ENCODE data around the gene GRID2IP. TPM values are rescaled to one million over a fixed set of nuclear protein-coding genes. Genes with fewer than 3 reads are reported as not detected.

The GRID2IP gene
- total and polyA plus RNA-seq, 2 of the 13 experiments (the other 11 are each of a cell fraction or from before 2014, with no cell fraction given): 0.03 TPM; not detected in 1

- TF ChIP-seq SP4 (CRISPR knock-in tag; IDR thresholded peaks at IDR 0.05) (peak; percentile 57), MAFG (CRISPR knock-in tag; IDR thresholded peaks at IDR 0.05) (no peak), ZNF709 (CRISPR knock-in tag; IDR thresholded peaks at IDR 0.05) (no peak), DBP (CRISPR knock-in tag; IDR thresholded peaks at IDR 0.05; ENCODE audit: not compliant biosample characterization) (no peak), ZNF572 (CRISPR knock-in tag; IDR thresholded peaks at IDR 0.05) (no peak), WIZ (CRISPR knock-in tag; IDR thresholded peaks at IDR 0.05) (no peak), ZBTB3 (CRISPR knock-in tag; IDR thresholded peaks at IDR 0.05; ENCODE audit: borderline replicate concordance, low read depth) (0 out of 2 replicates have a peak, but pooled peaks have one; percentile 80), ZNF260 (CRISPR knock-in tag; IDR thresholded peaks at IDR 0.05; ENCODE audit: borderline replicate concordance, low read depth) (no peak), ZFP82 (CRISPR knock-in tag; IDR thresholded peaks at IDR 0.05; ENCODE audit: borderline replicate concordance) (0 out of 2 replicates have a peak, but pooled peaks have one; percentile 13), GABPB1 (CRISPR knock-in tag; IDR thresholded peaks at IDR 0.05) (peak; percentile 65), HNF1B (CRISPR knock-in tag; IDR thresholded peaks at IDR 0.05) (0 out of 2 replicates have a peak, but pooled peaks have one; percentile 49), TFDP1 (CRISPR knock-in tag; IDR thresholded peaks at IDR 0.05; ENCODE audit: borderline replicate concordance) (peak; percentile 45; the same call in 1 of the 2 replicates), NFATC3 (CRISPR knock-in tag; IDR thresholded peaks at IDR 0.05) (0 out of 2 replicates have a peak, but pooled peaks have one; percentile 59), TRAFD1 (CRISPR knock-in tag; IDR thresholded peaks at IDR 0.05; ENCODE audit: borderline replicate concordance) (no peak; the same call in 1 of the 2 replicates), CENPT (CRISPR knock-in tag; IDR thresholded peaks at IDR 0.05; ENCODE audit: low read depth) (no peak), NFE2 (CRISPR knock-in tag; IDR thresholded peaks at IDR 0.05) (no peak), ZNF276 (CRISPR knock-in tag; IDR thresholded peaks at IDR 0.05; ENCODE audit: low read depth) (no peak), SKI (IDR thresholded peaks at IDR 0.05; ENCODE audit: partially characterized antibody) (peak; percentile 49), SOX13 (IDR thresholded peaks at IDR 0.05) (peak; percentile 59; the same call in 1 of the 2 replicates), SOX13 (CRISPR knock-in tag; conservative IDR thresholded peaks at IDR 0.05 in 1 of 2, IDR thresholded peaks at IDR 0.05 in 1 of 2) (peak in 1 of 2 experiments; percentile 89; a peak in 2 of 4 replicates)
Observed at GRCh38 chr7:6578114-6579084, 27.1 kb upstream of the GRID2IP start (continued).
